ENCODE results near the gene GRK5. TPM values are rescaled to one million over a fixed set of nuclear protein-coding genes. Genes with fewer than 3 reads are reported as not detected.

The GRK5 gene
- total and polyA plus RNA-seq, 9 of the 15 experiments (the other 6 are each of a cell fraction or from before 2014, with no cell fraction given), result 0.46 to 0.83 (median 0.67) TPM; not detected in 2

DNA sequence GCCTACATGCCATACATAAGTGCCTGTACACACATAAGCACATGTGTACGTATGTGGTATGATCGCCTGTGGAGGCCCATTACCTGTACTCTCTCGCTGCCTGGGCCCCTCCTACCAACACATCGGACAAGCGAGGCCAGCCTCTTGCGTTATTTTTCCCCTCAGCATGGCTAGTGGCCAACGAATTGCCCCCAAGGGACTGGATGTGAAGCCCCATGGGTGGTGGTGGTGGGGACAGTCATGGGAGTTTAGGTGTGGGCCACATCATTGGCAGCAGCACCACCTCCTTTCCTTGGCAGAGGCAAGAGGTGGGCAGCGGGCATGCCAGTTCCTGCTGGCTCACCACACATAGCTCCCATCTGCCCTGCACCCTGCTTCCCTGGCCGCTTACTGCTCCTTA, 10.0 kb downstream of the GRK5 start (continued):
- TF ChIP-seq, protein P1, sequence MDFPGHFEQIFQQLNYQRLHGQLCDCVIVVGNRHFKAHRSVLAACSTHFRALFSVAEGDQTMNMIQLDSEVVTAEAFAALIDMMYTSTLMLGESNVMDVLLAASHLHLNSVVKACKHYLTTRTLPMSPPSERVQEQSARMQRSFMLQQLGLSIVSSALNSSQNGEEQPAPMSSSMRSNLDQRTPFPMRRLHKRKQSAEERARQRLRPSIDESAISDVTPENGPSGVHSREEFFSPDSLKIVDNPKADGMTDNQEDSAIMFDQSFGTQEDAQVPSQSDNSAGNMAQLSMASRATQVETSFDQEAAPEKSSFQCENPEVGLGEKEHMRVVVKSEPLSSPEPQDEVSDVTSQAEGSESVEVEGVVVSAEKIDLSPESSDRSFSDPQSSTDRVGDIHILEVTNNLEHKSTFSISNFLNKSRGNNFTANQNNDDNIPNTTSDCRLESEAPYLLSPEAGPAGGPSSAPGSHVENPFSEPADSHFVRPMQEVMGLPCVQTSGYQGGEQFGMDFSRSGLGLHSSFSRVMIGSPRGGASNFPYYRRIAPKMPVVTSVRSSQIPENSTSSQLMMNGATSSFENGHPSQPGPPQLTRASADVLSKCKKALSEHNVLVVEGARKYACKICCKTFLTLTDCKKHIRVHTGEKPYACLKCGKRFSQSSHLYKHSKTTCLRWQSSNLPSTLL (IDR thresholded peaks at IDR 0.05), result no peak
- no peak for TF ChIP-seq SRSF7 (optimal IDR thresholded peaks at IDR 0.05; ENCODE audit: low read depth, low read length)

DNA sequence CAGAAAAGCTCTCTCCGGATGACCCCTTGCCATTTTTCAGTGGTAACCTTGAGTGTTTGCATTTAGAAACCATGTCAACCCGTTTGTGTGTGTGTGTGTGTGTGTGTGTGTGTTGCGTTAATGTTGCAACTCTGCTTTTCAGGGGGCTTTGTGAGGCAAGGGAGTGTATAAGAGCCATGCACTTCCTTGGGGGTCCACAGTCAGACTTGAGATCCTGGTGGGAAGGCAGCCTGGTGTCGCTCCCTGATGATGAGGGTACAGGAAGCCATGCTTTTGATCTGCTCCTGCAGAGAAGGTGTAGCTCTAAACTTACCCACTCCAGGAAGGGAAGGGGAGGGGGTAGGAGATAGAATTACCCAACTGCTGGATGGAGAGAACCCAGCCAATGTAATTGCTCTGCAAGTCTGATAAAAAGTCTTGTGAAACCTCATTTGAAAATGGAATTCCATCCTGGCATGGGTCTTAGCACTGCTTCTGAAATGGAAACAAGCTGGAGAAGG, 10.7 kb downstream of the GRK5 start:
- Histone ChIP-seq H3K4me2 (ENCODE audit: insufficient read depth, low read length) (no peak overlapping the region), H3K9ac (ENCODE audit: insufficient read depth in 1 of 2, low read depth in 2 of 2, low read length in 2 of 2) (no peak overlapping the region), H3K4me1 (replicated peaks in 1 of 2; ENCODE audit: control insufficient read depth in 2 of 2, insufficient read depth in 2 of 2, low read length in 2 of 2) (no peaks in the 10 kb centered on the region; a peak in 1 of 5 replicates), H3K9me3 (replicated peaks; ENCODE audit: control insufficient read depth, insufficient read depth, low read depth, low read length) (no peaks in the 10 kb centered on the region), H3K4me3 (no peak overlapping the region), H4K20me1 (replicated peaks; ENCODE audit: control insufficient read depth, insufficient read depth, low read length) (no peaks in the 10 kb centered on the region), H3K9me1 (ENCODE audit: control insufficient read depth, insufficient read depth, low read length) (no peaks in the 10 kb centered on the region), H3K27ac (ENCODE audit: extremely low read depth, low read depth, low read length) (no peak overlapping the region), H3K27me3 (ENCODE audit: control insufficient read depth in 2 of 2, insufficient read depth in 2 of 2, low read length in 2 of 2) (no peaks in the 10 kb centered on the region), H2AFZ (ENCODE audit: low read depth, low read length) (no peak overlapping the region), H3K79me2 (ENCODE audit: control insufficient read depth, insufficient read depth, low read length) (no peaks in the 10 kb centered on the region), H3K36me3 (ENCODE audit: control insufficient read depth, insufficient read depth, low read length) (no peaks in the 10 kb centered on the region)
- no peak for DNase-seq (ENCODE audit: extremely low read depth in 1 of 4, low spot score in 3 of 4)
- intact Hi-C loops (cut with micrococcal nuclease), result no loop called here
- ATAC-seq, result no peak
- in situ Hi-C loops (cut with MboI), result no loop called here
- BruUV-seq (replicated peaks), result no TSS peak
- FAIRE-seq, result no peak
- 36% methylated on average over 3 of the region's 4 CpGs for WGBS (ENCODE audit: insufficient coverage, low coverage, missing lambda C conversion rate)
- TF ChIP-seq KHSRP (IDR thresholded peaks at IDR 0.05) (no peak), BRF1 (IDR thresholded peaks at IDR 0.05; ENCODE audit: borderline replicate concordance, extremely low read depth, insufficient read length) (no peak), NFYB (IDR thresholded peaks at IDR 0.05; ENCODE audit: extremely low read depth, insufficient read length) (no peak), POLR3A (IDR thresholded peaks at IDR 0.05; ENCODE audit: borderline replicate concordance, extremely low read depth, insufficient read depth, insufficient read length) (no peak), ZNF212 (CRISPR knock-in tag; IDR thresholded peaks at IDR 0.05) (no peak)
- CTCF ChIA-PET (ENCODE audit: low intra/inter-chr PET ratio), result no interaction called here
- POLR2A ChIA-PET, result no interaction called here

All from K562 (cell line).